ENCODE data around the gene PLEKHA5. TPM values are rescaled to one million over a fixed set of nuclear protein-coding genes. Genes with fewer than 3 reads are reported as not detected.

PLEKHA5 gene
- total RNA-seq, 2 experiments from 2014 or later = 4.5 to 5.1 TPM

DNA sequence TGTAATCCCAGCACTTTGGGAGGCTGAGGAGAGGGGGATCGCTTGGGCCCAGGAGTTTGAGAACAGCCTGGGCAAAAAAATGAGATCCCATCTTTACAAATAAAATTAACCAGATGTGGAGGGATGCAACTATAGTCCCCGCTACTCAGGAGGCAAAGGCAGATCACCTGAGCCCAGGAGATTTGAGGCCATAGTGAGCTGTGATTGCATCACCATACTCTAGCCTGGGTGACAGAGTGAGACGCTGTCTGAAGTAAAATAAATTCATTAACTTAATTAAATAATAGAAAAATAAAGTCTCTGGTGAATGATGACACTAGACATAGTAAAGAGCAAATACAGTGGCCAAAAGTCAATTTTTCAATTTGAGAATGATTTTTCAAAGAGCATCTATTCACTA, 16.1 kb upstream of the PLEKHA5 start:
- Mint-ChIP-seq H3K27me3 (peaks cover 7% of the 10 kb centered on the region), H3K9me3 (no peaks in the 10 kb centered on the region), H3K36me3 (ENCODE audit: low read depth) (no peaks in the 10 kb centered on the region), H3K4me1 (no peaks in the 10 kb centered on the region), H3K27ac (no peak overlapping the region), H3K4me3 (no peak overlapping the region)
- ChIA-PET POLR2A (no interaction called here), CTCF (no interaction called here)
- no peak for DNase-seq

DNA sequence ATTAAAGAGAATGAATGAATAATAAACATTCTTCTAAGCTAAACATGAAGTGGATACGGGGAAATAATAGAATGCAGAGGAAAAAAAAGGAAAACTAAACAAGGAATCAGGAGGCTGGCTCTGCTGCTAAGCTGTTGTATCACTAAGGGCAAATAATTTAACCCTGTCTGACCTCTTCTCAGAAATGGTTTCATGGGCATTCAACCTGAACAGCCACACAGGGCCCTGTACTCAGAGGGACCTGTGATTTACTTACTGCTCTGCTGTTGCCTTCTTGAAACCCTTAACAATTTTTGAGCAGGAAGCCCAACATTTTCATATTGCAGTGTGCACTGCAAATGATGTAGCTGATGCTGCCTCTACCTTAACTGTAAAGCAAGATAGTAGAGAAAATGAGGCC, 14.2 kb upstream of the PLEKHA5 start:
- DNase-seq = no peak
- CTCF ChIA-PET = no interaction called here
- Mint-ChIP-seq H3K36me3 (ENCODE audit: low read depth) (no peaks in the 10 kb centered on the region), H3K27me3 (peaks cover 10% of the 10 kb centered on the region), H3K4me1 (no peaks in the 10 kb centered on the region), H3K9me3 (no peaks in the 10 kb centered on the region), H3K4me3 (no peak overlapping the region), H3K27ac (no peak overlapping the region)
- POLR2A ChIA-PET = no interaction called here

GRCh38 chr12:19119440-19119839, 10.1 kb upstream of the PLEKHA5 start:
- CTCF ChIA-PET = interaction anchor here (0.6 kb wide), 1 partner anchor 10 kb away, joined by 3 read pairs; no protein-coding TSS in a partner anchor
- H3K4me1 Mint-ChIP-seq = no peaks in the 10 kb centered on the region
- DNase-seq = no peak
- POLR2A ChIA-PET = no interaction called here
- H3K27me3 Mint-ChIP-seq = peaks cover 25% of the 10 kb centered on the region
- H3K27ac Mint-ChIP-seq = no peak overlapping the region
- H3K9me3 Mint-ChIP-seq = no peaks in the 10 kb centered on the region
- H3K4me3 Mint-ChIP-seq = no peak overlapping the region
- H3K36me3 Mint-ChIP-seq (ENCODE audit: low read depth) = no peaks in the 10 kb centered on the region

DNA sequence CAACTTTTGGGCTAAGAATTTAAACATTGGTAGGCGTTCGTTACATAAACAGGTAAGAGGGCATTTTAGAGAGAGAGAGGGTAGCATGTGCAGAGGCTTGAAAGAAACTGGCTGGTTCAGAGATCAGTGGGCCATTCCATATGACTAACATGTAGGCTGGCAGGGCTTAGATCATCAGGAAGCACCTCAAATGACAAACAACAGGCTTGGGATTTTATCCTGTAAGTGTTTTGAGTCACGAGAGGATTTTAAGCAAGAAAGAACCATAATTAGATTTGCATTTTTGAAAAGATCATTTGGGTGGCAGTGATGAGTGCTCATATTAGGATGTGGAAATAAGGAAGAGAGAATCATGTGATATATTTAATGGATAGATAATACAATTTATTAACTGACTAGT, 8.7 kb upstream of the PLEKHA5 start:
- peaks cover 25% of the 10 kb centered on the region for H3K27me3 Mint-ChIP-seq
- POLR2A ChIA-PET = no interaction called here

DNA sequence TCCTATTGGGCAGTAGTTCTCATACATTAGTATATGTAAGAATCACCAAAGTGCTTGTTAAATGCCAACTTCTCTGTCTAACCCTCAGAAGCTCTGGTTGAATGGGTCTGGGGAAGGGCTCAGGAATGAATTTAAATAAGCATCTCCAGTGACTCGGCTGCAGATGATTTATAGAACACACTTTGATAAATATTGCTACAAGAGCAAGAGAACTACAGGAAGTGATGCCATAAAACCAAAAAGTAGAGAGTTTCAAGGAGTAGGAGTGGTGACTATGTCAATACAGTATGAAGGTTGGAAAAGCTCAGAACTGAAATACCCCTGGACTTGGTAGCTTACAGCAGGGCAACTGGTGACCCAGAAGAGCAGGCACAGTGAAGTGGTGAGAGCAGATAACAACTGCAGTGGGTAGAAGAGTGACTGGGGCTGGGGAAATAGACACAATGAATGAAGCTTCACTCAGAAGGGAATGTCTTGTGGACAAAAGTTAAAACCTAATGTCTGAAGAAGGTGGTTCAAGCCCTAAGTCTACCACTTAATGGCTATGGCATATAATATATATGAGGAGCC, 8.0 kb upstream of the PLEKHA5 start:
- Mint-ChIP-seq H3K9me3 (no peaks in the 10 kb centered on the region), H3K27ac (no peak overlapping the region), H3K4me3 (no peak overlapping the region), H3K36me3 (ENCODE audit: low read depth) (no peaks in the 10 kb centered on the region), H3K4me1 (peaks cover 5% of the 10 kb centered on the region), H3K27me3 (peaks cover 25% of the 10 kb centered on the region)
- POLR2A ChIA-PET = no interaction called here
- no peak for DNase-seq
- CTCF ChIA-PET = interaction anchor here (0.6 to 1.0 kb wide), 3 partner anchors 11 to 21 kb away, joined by 3 to 4 read pairs (median 3); no protein-coding TSS in a partner anchor

More for the DNA sequence above, 8.7 kb upstream of the PLEKHA5 start:
- no peak overlapping the region for H3K4me3 Mint-ChIP-seq
- H3K36me3 Mint-ChIP-seq (ENCODE audit: low read depth) = no peaks in the 10 kb centered on the region
- peaks cover 5% of the 10 kb centered on the region for H3K4me1 Mint-ChIP-seq
- H3K9me3 Mint-ChIP-seq = no peaks in the 10 kb centered on the region
- DNase-seq = no peak
- CTCF ChIA-PET = no interaction called here
- H3K27ac Mint-ChIP-seq = no peak overlapping the region

DNA sequence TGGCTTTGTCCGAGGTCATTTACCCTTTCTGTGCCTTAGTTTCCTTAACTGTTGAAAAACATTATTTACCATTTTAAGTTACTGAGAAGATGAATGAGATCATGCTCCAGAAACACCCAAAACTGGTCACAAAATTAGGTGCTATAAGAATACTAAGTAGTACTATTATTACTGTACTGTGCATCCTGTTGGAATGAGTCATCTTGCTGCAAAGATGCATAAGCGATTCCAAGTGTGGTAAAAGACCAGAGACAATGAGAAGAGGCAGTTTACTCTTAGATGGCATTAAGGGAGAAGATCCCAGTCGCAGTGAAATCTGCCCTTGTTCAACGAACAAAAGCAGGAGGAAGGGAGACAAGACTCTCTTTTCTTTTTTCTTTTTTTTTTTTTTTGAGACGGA, 4.2 kb upstream of the PLEKHA5 start:
- DNase-seq = no peak
- POLR2A ChIA-PET = no interaction called here
- Mint-ChIP-seq H3K4me1 (peaks cover 8% of the 10 kb centered on the region), H3K4me3 (no peak overlapping the region), H3K36me3 (ENCODE audit: low read depth) (no peaks in the 10 kb centered on the region), H3K27me3 (peaks cover 32% of the 10 kb centered on the region), H3K27ac (no peak overlapping the region), H3K9me3 (peaks cover 2% of the 10 kb centered on the region)
- CTCF ChIA-PET = no interaction called here

DNA sequence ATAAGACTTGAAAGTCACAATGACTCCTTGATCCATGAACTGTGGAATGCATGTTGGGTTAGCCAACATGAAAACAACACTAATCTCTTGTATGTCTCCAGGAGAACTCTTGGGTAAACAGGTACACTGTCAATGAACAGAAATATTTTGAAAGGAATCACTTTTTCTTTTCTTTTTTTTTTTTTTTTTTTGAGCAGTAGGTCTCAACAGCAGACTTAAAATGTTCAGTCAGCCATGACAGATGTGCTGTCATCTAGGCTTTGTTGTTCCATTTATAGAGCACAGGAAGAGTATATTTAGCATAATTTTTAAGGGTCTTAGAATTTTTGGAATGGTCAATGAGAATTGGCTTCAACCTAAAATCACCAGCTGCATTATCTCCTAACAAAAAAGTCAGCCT, 2.3 kb upstream of the PLEKHA5 start:
- ChIA-PET POLR2A (no interaction called here), CTCF (interaction anchor here (0.6 to 1.6 kb wide), 2 partner anchors 91 to 147 kb away, joined by 4 to 6 read pairs; no protein-coding TSS in a partner anchor)
- Mint-ChIP-seq H3K27me3 (peaks cover 38% of the 10 kb centered on the region), H3K9me3 (peaks cover 2% of the 10 kb centered on the region), H3K4me3 (no peak overlapping the region), H3K27ac (no peak overlapping the region), H3K4me1 (peaks cover 22% of the 10 kb centered on the region), H3K36me3 (ENCODE audit: low read depth) (no peaks in the 10 kb centered on the region)
- DNase-seq = no peak

DNA sequence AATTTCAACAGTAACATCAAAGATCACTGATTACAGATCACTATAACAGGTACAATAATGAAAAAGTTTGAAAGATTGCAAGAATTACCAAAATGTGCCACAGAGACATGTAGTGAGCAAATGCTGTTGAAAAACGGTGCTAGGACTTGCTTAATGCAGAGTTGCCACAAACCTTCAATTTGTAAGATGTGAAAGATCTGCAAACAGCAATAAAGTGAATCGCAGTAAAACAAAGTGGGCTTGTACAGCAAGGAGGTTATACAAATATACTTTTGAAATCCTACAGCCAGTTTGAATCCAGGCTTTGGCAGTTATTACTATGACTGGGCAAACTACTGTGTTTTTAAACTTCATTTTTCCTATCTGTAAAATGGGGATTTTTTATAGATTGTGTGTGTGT, 1.0 kb upstream of the PLEKHA5 start:
- peaks cover 22% of the 10 kb centered on the region for H3K4me1 Mint-ChIP-seq
- H3K9me3 Mint-ChIP-seq = peaks cover 2% of the 10 kb centered on the region
- POLR2A ChIA-PET = no interaction called here
- no peak for DNase-seq
- peaks cover 40% of the 10 kb centered on the region for H3K27me3 Mint-ChIP-seq
- H3K4me3 Mint-ChIP-seq = peak overlapping the region; percentile 72
- CTCF ChIA-PET = interaction anchor here (1.6 kb wide), 1 partner anchor 145 kb away, joined by 4 read pairs; no protein-coding TSS in a partner anchor
- no peak overlapping the region for H3K27ac Mint-ChIP-seq
- no peaks in the 10 kb centered on the region for H3K36me3 Mint-ChIP-seq (ENCODE audit: low read depth)

GRCh38 chr12:19129122-19129485, 429 bp upstream of the PLEKHA5 start:
- no peak for DNase-seq
- peaks cover 41% of the 10 kb centered on the region for H3K27me3 Mint-ChIP-seq
- CTCF ChIA-PET = interaction anchor here (0.6 kb wide), 1 partner anchor 9 kb away, joined by 3 read pairs; no protein-coding TSS in a partner anchor
- peaks cover 22% of the 10 kb centered on the region for H3K4me1 Mint-ChIP-seq
- peak overlapping the region; percentile 72 for H3K4me3 Mint-ChIP-seq
- no peaks in the 10 kb centered on the region for H3K36me3 Mint-ChIP-seq (ENCODE audit: low read depth)
- POLR2A ChIA-PET = no interaction called here
- peaks cover 2% of the 10 kb centered on the region for H3K9me3 Mint-ChIP-seq
- peak overlapping the region; percentile 60 for H3K27ac Mint-ChIP-seq

- Mint-ChIP-seq H3K27ac (peak overlapping the region; percentile 41), H3K4me3 (peak overlapping the region; percentile 89), H3K9me3 (peaks cover 2% of the 10 kb centered on the region), H3K36me3 (ENCODE audit: low read depth) (no peaks in the 10 kb centered on the region), H3K4me1 (peaks cover 18% of the 10 kb centered on the region), H3K27me3 (peaks cover 43% of the 10 kb centered on the region)
- peak; percentile 12 for DNase-seq
- POLR2A ChIA-PET = no interaction called here
- CTCF ChIA-PET = no interaction called here
Measured at GRCh38 chr12:19130224-19131024, 891 bp downstream of the PLEKHA5 start.

GRCh38 chr12:19131025-19131444, 1.5 kb downstream of the PLEKHA5 start:
- H3K36me3 Mint-ChIP-seq (ENCODE audit: low read depth) = no peaks in the 10 kb centered on the region
- no peak for DNase-seq
- H3K4me3 Mint-ChIP-seq = peak overlapping the region; percentile 89
- peak overlapping the region; percentile 17 for H3K27ac Mint-ChIP-seq
- peaks cover 18% of the 10 kb centered on the region for H3K4me1 Mint-ChIP-seq
- CTCF ChIA-PET = no interaction called here
- H3K9me3 Mint-ChIP-seq = peaks cover 2% of the 10 kb centered on the region
- peaks cover 43% of the 10 kb centered on the region for H3K27me3 Mint-ChIP-seq
- POLR2A ChIA-PET = no interaction called here

GRCh38 chr12:19138551-19138950, 9.0 kb downstream of the PLEKHA5 start:
- Mint-ChIP-seq H3K36me3 (ENCODE audit: low read depth) (no peaks in the 10 kb centered on the region), H3K4me1 (no peaks in the 10 kb centered on the region), H3K9me3 (no peaks in the 10 kb centered on the region), H3K27ac (no peak overlapping the region), H3K4me3 (no peak overlapping the region), H3K27me3 (peaks cover 7% of the 10 kb centered on the region)
- ChIA-PET POLR2A (interaction anchor here (0.6 kb wide), 1 partner anchor 145 kb away, joined by 4 read pairs; no protein-coding TSS in a partner anchor), CTCF (no interaction called here)
- no peak for DNase-seq

DNA sequence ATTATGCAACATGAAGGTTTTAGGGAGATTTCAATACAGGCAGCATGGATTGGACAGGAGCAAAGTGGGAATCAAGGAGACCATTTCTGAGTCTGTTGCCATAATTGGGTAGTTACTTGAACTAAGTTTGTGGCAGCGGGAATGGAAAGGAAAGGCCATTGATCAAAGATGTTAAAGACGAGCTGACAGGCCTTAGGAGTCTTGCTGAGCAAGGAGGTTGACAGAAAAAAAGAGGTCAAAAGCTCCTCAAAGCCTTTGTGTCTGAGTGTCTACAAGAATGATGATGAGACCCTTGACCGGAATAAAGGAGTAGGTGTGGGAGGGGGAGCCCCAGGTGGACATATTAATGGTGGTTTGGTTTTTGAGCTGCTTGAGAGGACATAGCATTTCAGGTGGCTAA, 9.4 kb downstream of the PLEKHA5 start:
- H3K4me3 Mint-ChIP-seq = no peak overlapping the region
- no peak overlapping the region for H3K27ac Mint-ChIP-seq
- CTCF ChIA-PET = no interaction called here
- POLR2A ChIA-PET = interaction anchor here (0.6 kb wide), 1 partner anchor 144 kb away, joined by 4 read pairs; no protein-coding TSS in a partner anchor
- peaks cover 4% of the 10 kb centered on the region for H3K27me3 Mint-ChIP-seq
- no peaks in the 10 kb centered on the region for H3K36me3 Mint-ChIP-seq (ENCODE audit: low read depth)
- DNase-seq = no peak
- no peaks in the 10 kb centered on the region for H3K9me3 Mint-ChIP-seq
- no peaks in the 10 kb centered on the region for H3K4me1 Mint-ChIP-seq

Measured in activated CD4-positive, alpha-beta T cell treated with anti-CD3 and anti-CD28 coated beads, Interleukin-2, amount 10 ng/mL, durations not matched to agents 7 days and 5 days (primary cell).